Forelimb muscle (tissue), 1 donor: Measurements from ENCODE around the gene DOHH. TPM values are rescaled to one million over a fixed set of nuclear protein-coding genes. Genes with fewer than 3 reads are reported as not detected.
"Not testable (repeated sequence)": the region's sequence is repeated elsewhere in the genome, so short reads cannot be mapped to it uniquely, and the experiment has no call there.

Experiments
- DNase-seq: peaks from one replicate; pipeline ENCODE4 v3.0.0-alpha.2; 2013; ENCODE audit warnings: low read depth
- polyA plus RNA-seq: library from polyadenylated mRNA; unstranded; fragments of 120-200 nt; gene quantifications from one replicate; pipeline ENCODE4 v1.2.1, GENCODE V29; 2013; ENCODE audit not compliant: insufficient read length

Gene DOHH
- polyA plus RNA-seq, 1 donor, result 6.8 TPM

- peak; percentile 88 for DNase-seq
Observed at GRCh38 chr19:3459089-3459881, 41.2 kb downstream of the DOHH start.

- DNase-seq, result no peak
Observed at GRCh38 chr19:3458229-3459088, 42.0 kb downstream of the DOHH start.

- DNase-seq, result no peak
Observed at GRCh38 chr19:3457528-3458228, 42.8 kb downstream of the DOHH start.

- no peak for DNase-seq
Observed at GRCh38 chr19:3456925-3457527, 43.4 kb downstream of the DOHH start.

- DNase-seq, result no peak
Observed at GRCh38 chr19:3455960-3456601, 44.4 kb downstream of the DOHH start.

GRCh38 chr19:3455393-3455955, 45.0 kb downstream of the DOHH start:
- no peak for DNase-seq

GRCh38 chr19:3454656-3455392, 45.6 kb downstream of the DOHH start:
- no peak for DNase-seq

- no peak for DNase-seq
Observed at GRCh38 chr19:3453840-3454239, 46.6 kb downstream of the DOHH start.

- not testable (repeated sequence) for DNase-seq
Observed at GRCh38 chr19:3452942-3453214, 47.6 kb downstream of the DOHH start.

GRCh38 chr19:3452171-3452941, 48.1 kb downstream of the DOHH start:
- DNase-seq, result no peak

GRCh38 chr19:3451451-3451866, 49.0 kb downstream of the DOHH start:
- no peak for DNase-seq

- DNase-seq, result no peak
Observed at GRCh38 chr19:3450796-3451411, 49.6 kb downstream of the DOHH start.

- no peak for DNase-seq
Observed at GRCh38 chr19:3448616-3449334, 51.7 kb downstream of the DOHH start.

- DNase-seq, result not testable (repeated sequence)
Observed at GRCh38 chr19:3446657-3447056, 53.8 kb downstream of the DOHH start.

GRCh38 chr19:3444695-3445234, 55.7 kb downstream of the DOHH start:
- no peak for DNase-seq

GRCh38 chr19:3443840-3444694, 56.4 kb downstream of the DOHH start:
- no peak for DNase-seq

GRCh38 chr19:3442487-3443071, 57.9 kb downstream of the DOHH start:
- DNase-seq, result no peak
